ENCODE measurements around the gene FLOT1. TPM values are rescaled to one million over a fixed set of nuclear protein-coding genes. Genes with fewer than 3 reads are reported as not detected.
A peak's percentile ranks its signal among the peaks of the same experiment; 100 is the strongest.

The FLOT1 gene
- total and polyA plus RNA-seq, 2 of the 13 experiments (the other 11 are each of a cell fraction or from before 2014, with no cell fraction given) = 82.3 to 130 TPM

DNA sequence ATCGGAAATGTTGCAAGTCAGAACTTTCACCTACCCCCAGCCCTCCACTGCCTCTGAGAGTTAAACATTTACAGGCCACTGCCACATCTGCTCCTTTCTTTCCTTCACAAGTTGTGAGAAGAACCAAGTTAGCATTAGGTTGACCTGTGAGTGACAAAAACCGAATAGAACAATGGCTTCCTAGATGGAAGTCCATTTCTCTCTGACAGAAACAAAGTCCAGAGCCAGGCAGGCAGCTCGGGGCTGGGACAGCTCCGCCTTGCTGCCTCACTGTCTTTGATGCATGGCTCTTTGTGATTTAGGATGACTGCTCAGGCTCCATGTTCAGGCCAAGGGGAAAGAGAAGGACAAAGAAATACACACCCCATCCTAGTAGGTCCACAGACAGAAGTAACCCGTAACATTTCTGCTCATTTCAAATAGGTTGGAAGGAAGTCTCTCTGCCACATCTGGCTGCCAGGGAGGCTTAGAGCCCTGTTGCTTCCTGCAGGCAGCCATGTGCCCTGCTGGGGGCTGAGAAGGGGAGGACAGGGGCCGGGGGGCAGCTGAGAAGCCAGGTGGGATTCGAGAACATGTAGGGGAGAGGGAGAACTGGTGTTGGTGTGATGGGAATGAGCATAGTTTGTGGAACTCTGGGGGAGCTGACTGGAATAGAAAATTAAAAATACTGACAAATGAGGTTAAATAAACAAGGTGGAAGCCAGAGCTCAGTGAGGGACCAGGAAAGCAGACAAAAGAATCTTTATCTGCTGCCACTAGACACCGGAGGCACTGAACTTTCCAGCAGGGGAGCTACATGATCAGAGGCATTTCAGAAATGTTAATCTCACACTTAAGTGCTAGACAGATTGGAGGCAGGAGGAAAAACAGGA, 21.4 kb upstream of the FLOT1 start (continued):
- TF ChIP-seq ZNF160 (CRISPR knock-in tag; IDR thresholded peaks at IDR 0.05) (peak; percentile 17), HOXA7 (CRISPR knock-in tag; IDR thresholded peaks at IDR 0.05) (no peak), EEA1 (CRISPR knock-in tag; IDR thresholded peaks at IDR 0.05; ENCODE audit: borderline replicate concordance) (no peak), GZF1 (CRISPR knock-in tag; IDR thresholded peaks at IDR 0.05) (no peak), ZKSCAN5 (CRISPR knock-in tag; IDR thresholded peaks at IDR 0.05) (peak; percentile 67; the same call in 1 of the 2 replicates), SUZ12 (IDR thresholded peaks at IDR 0.05; ENCODE audit: low read depth, low read length) (no peak), IKZF4 (CRISPR knock-in tag; IDR thresholded peaks at IDR 0.05; ENCODE audit: borderline replicate concordance, low read depth, not compliant biosample characterization) (no peak), ZFAT (CRISPR knock-in tag; conservative IDR thresholded peaks at IDR 0.05) (no peak), SALL1 (CRISPR knock-in tag; IDR thresholded peaks at IDR 0.05) (peak; percentile 80), ASH2L (IDR thresholded peaks at IDR 0.05; ENCODE audit: insufficient read length, low read depth, low read length) (peak; percentile 100), ZNF570 (CRISPR knock-in tag; IDR thresholded peaks at IDR 0.05; ENCODE audit: borderline replicate concordance) (no peak; the same call in 1 of the 2 replicates), SCMH1 (CRISPR knock-in tag; IDR thresholded peaks at IDR 0.05; ENCODE audit: borderline replicate concordance) (no peak), ZNF441 (CRISPR knock-in tag; IDR thresholded peaks at IDR 0.05; ENCODE audit: borderline replicate concordance) (peak; percentile 61; the same call in 1 of the 2 replicates)
- TF ChIP-seq, protein P1, sequence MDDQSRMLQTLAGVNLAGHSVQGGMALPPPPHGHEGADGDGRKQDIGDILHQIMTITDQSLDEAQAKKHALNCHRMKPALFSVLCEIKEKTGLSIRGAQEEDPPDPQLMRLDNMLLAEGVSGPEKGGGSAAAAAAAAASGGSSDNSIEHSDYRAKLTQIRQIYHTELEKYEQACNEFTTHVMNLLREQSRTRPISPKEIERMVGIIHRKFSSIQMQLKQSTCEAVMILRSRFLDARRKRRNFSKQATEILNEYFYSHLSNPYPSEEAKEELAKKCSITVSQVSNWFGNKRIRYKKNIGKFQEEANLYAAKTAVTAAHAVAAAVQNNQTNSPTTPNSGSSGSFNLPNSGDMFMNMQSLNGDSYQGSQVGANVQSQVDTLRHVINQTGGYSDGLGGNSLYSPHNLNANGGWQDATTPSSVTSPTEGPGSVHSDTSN (CRISPR knock-in tag; IDR thresholded peaks at IDR 0.05; ENCODE audit: borderline replicate concordance) = no peak
- TF ChIP-seq, protein P2, sequence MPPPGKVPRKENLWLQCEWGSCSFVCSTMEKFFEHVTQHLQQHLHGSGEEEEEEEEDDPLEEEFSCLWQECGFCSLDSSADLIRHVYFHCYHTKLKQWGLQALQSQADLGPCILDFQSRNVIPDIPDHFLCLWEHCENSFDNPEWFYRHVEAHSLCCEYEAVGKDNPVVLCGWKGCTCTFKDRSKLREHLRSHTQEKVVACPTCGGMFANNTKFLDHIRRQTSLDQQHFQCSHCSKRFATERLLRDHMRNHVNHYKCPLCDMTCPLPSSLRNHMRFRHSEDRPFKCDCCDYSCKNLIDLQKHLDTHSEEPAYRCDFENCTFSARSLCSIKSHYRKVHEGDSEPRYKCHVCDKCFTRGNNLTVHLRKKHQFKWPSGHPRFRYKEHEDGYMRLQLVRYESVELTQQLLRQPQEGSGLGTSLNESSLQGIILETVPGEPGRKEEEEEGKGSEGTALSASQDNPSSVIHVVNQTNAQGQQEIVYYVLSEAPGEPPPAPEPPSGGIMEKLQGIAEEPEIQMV (CRISPR knock-in tag; IDR thresholded peaks at IDR 0.05; ENCODE audit: low read depth) = no peak; the same call in 1 of the 2 replicates
- TF ChIP-seq, protein P3, sequence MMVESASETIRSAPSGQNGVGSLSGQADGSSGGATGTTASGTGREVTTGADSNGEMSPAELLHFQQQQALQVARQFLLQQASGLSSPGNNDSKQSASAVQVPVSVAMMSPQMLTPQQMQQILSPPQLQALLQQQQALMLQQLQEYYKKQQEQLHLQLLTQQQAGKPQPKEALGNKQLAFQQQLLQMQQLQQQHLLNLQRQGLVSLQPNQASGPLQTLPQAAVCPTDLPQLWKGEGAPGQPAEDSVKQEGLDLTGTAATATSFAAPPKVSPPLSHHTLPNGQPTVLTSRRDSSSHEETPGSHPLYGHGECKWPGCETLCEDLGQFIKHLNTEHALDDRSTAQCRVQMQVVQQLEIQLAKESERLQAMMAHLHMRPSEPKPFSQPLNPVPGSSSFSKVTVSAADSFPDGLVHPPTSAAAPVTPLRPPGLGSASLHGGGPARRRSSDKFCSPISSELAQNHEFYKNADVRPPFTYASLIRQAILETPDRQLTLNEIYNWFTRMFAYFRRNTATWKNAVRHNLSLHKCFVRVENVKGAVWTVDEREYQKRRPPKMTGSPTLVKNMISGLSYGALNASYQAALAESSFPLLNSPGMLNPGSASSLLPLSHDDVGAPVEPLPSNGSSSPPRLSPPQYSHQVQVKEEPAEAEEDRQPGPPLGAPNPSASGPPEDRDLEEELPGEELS (CRISPR knock-in tag; IDR thresholded peaks at IDR 0.05) = peak; percentile 97
- TF ChIP-seq, protein P4, sequence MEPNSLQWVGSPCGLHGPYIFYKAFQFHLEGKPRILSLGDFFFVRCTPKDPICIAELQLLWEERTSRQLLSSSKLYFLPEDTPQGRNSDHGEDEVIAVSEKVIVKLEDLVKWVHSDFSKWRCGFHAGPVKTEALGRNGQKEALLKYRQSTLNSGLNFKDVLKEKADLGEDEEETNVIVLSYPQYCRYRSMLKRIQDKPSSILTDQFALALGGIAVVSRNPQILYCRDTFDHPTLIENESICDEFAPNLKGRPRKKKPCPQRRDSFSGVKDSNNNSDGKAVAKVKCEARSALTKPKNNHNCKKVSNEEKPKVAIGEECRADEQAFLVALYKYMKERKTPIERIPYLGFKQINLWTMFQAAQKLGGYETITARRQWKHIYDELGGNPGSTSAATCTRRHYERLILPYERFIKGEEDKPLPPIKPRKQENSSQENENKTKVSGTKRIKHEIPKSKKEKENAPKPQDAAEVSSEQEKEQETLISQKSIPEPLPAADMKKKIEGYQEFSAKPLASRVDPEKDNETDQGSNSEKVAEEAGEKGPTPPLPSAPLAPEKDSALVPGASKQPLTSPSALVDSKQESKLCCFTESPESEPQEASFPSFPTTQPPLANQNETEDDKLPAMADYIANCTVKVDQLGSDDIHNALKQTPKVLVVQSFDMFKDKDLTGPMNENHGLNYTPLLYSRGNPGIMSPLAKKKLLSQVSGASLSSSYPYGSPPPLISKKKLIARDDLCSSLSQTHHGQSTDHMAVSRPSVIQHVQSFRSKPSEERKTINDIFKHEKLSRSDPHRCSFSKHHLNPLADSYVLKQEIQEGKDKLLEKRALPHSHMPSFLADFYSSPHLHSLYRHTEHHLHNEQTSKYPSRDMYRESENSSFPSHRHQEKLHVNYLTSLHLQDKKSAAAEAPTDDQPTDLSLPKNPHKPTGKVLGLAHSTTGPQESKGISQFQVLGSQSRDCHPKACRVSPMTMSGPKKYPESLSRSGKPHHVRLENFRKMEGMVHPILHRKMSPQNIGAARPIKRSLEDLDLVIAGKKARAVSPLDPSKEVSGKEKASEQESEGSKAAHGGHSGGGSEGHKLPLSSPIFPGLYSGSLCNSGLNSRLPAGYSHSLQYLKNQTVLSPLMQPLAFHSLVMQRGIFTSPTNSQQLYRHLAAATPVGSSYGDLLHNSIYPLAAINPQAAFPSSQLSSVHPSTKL (CRISPR knock-in tag; IDR thresholded peaks at IDR 0.05) = peak; percentile 95
- TF ChIP-seq, protein P5, sequence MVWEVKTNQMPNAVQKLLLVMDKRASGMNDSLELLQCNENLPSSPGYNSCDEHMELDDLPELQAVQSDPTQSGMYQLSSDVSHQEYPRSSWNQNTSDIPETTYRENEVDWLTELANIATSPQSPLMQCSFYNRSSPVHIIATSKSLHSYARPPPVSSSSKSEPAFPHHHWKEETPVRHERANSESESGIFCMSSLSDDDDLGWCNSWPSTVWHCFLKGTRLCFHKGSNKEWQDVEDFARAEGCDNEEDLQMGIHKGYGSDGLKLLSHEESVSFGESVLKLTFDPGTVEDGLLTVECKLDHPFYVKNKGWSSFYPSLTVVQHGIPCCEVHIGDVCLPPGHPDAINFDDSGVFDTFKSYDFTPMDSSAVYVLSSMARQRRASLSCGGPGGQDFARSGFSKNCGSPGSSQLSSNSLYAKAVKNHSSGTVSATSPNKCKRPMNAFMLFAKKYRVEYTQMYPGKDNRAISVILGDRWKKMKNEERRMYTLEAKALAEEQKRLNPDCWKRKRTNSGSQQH (CRISPR knock-in tag; IDR thresholded peaks at IDR 0.05; ENCODE audit: low read depth) = no peak
